Panc1 (cell line): ENCODE results near the gene TULP1. TPM values are rescaled to one million over a fixed set of nuclear protein-coding genes. Genes with fewer than 3 reads are reported as not detected.

ENCODE experiments used
- ATAC-seq: fragments of 200-7000 bp; cut with Tn5 transposase; 2 replicates; pipeline ENCODE4 v1.9.1; 2020; ENCODE audit warnings: mild to moderate bottlenecking, moderate library complexity
- BruUV-seq: library from RNA; stranded (reverse); fragments of 400-500 nt; replicated peaks from 2 replicates; lab custom pipeline; 2021; lab: Mats Ljungman, UMichigan
- CTCF ChIA-PET: fragments of 300-600 bp; sonication (Branson Sonifier 250); formaldehyde crosslinking; loops from one replicate; lab custom pipeline; 2022; ENCODE audit warnings: antibody characterized with exemption; lab: Charles Lee
- POLR2A ChIA-PET: fragments of 300-600 bp; sonication (Branson Sonifier 250); formaldehyde crosslinking; loops from one replicate; lab custom pipeline; 2022; ENCODE audit warnings: antibody characterized with exemption; lab: Charles Lee
- DNase-seq: peaks from one replicate; pipeline ENCODE4 v3.0.0-alpha.2; 2010; ENCODE audit warnings: low read depth, low spot score
- H3K27ac ChIP-seq: 2 replicates; pipeline ENCODE4 v1.5.1; 2011; ENCODE audit warnings: mild to moderate bottlenecking, low read length, inconsistent platforms
- H3K27me3 ChIP-seq: fragments of 200-500 bp; sonication (Bioruptor generic); 2 replicates; pipeline ENCODE4 v1.6.0; 2014; ENCODE audit warnings: low read length, inconsistent platforms; ENCODE audit not compliant: control insufficient read depth, insufficient read depth
- H3K36me3 ChIP-seq: fragments of 200-500 bp; sonication (Bioruptor generic); 2 replicates; pipeline ENCODE4 v1.5.1; 2014; ENCODE audit warnings: inconsistent platforms, mild to moderate bottlenecking, low read length, moderate library complexity; ENCODE audit not compliant: control insufficient read depth, insufficient read depth
- H3K4me1 ChIP-seq: 2 replicates; pipeline ENCODE4 v1.5.1; 2011; ENCODE audit warnings: inconsistent platforms, mild to moderate bottlenecking, low read length, moderate library complexity; ENCODE audit not compliant: control insufficient read depth, insufficient read depth
- H3K4me3 ChIP-seq, 2 experiments: 2 replicates each; pipeline ENCODE4 v1.5.1; 2011 to 2012; ENCODE audit warnings: low read depth in 2 of 2, low read length in 2 of 2, mild to moderate bottlenecking in 2 of 2, inconsistent platforms in 1 of 2, moderate library complexity in 1 of 2
- H3K9me3 ChIP-seq: fragments of 200-500 bp; sonication (Bioruptor generic); 2 replicates; pipeline ENCODE4 v1.5.1; 2014; ENCODE audit warnings: low read depth, mild to moderate bottlenecking, inconsistent platforms, low read length, moderate library complexity; ENCODE audit not compliant: control insufficient read depth, insufficient read depth
- CTCF ChIP-seq: fragments of 450-650 bp; IDR thresholded peaks from 2 replicates; pipeline ENCODE4 v1.5.1; 2017; ENCODE audit warnings: mild to moderate bottlenecking
- POLR2AphosphoS5 ChIP-seq: IDR thresholded peaks from 2 replicates; pipeline ENCODE4 v1.6.1; 2012; ENCODE audit warnings: mild to moderate bottlenecking, low read depth, low read length, moderate library complexity
- REST ChIP-seq, 2 experiments: IDR thresholded peaks; 2 replicates each; pipeline ENCODE4 v1.6.1; 2011 to 2012; ENCODE audit warnings: low read depth in 2 of 2, control low read depth in 1 of 2, low read length in 1 of 2, mild to moderate bottlenecking in 1 of 2, moderate library complexity in 1 of 2; ENCODE audit not compliant: insufficient read depth in 1 of 2
- SIN3A ChIP-seq: IDR thresholded peaks from 2 replicates; pipeline ENCODE4 v1.6.1; 2012; ENCODE audit warnings: low read depth, mild to moderate bottlenecking, low read length, moderate library complexity, borderline replicate concordance; ENCODE audit not compliant: insufficient read depth
- TCF7L2 ChIP-seq: IDR thresholded peaks from 2 replicates; pipeline ENCODE4 v1.6.1; 2011; ENCODE audit warnings: mild to moderate bottlenecking, low read depth, low read length, inconsistent platforms
- in situ Hi-C: cut with HindIII; loops from 2 replicates; pipeline ENCODE4 v1.10.0; 2016; ENCODE audit warnings: low sequenced_read_pairs, low pct_unique_long_range_greater_than_20kb
- intact Hi-C: fragments of 100-400 bp; cut with micrococcal nuclease; formaldehyde crosslinking; loops from one replicate; pipeline ENCODE4 v1.10.0; 2022; ENCODE audit not compliant: unreplicated experiment
- total RNA-seq: library from RNA; stranded (reverse); gene quantifications from one replicate; pipeline ENCODE4 v1.2.1, GENCODE V29; 2021; ENCODE audit not compliant: unreplicated experiment

Gene TULP1
- total RNA-seq, 1 experiment from 2014 or later: not detected

- TF ChIP-seq REST (IDR thresholded peaks at IDR 0.05; ENCODE audit: insufficient read depth in 1 of 2, low read depth in 2 of 2, low read length in 1 of 2): no peak
- TF ChIP-seq TCF7L2: no peak
- TF ChIP-seq SIN3A: no peak
- no peak for TF ChIP-seq CTCF
- TF ChIP-seq POLR2AphosphoS5: no peak; the same call in 1 of the 2 replicates
- no peak overlapping the region; the same call in 1 of the 2 replicates for H3K27ac ChIP-seq
- intact Hi-C loops: no loop called here
- no peaks in the 10 kb centered on the region for H3K9me3 ChIP-seq
- ChIA-PET POLR2A (interaction anchor here (0.6 kb wide), 2 partner anchors 32 to 913 kb away, joined by 3 to 5 read pairs; no protein-coding TSS in a partner anchor), CTCF (interaction anchor here (0.6 kb wide), 3 partner anchors 9 to 181 kb away, joined by 5 to 7 read pairs (median 5); no protein-coding TSS in a partner anchor)
- DNase-seq (no peak), ATAC-seq (peak; percentile 0; the same call in 1 of the 2 replicates)
- H3K4me3 ChIP-seq: no peak overlapping the region
- no peaks in the 10 kb centered on the region for H3K27me3 ChIP-seq
- H3K4me1 ChIP-seq: peaks cover 36% of the 10 kb centered on the region
- BruUV-seq: no TSS peak
- in situ Hi-C loops: no loop called here
- peaks cover 30% of the 10 kb centered on the region for H3K36me3 ChIP-seq
These were observed 39.4 kb downstream of the TULP1 start for GRCh38 chr6:35473075-35473849.

GRCh38 chr6:35471836-35472345 lies 40.8 kb downstream of the TULP1 start:
- no peak for TF ChIP-seq SIN3A
- TF ChIP-seq REST (IDR thresholded peaks at IDR 0.05; ENCODE audit: insufficient read depth in 1 of 2, low read depth in 2 of 2, low read length in 1 of 2): no peak
- TF ChIP-seq TCF7L2: no peak
- no peak for TF ChIP-seq POLR2AphosphoS5
- TF ChIP-seq CTCF: no peak
- DNase-seq (no peak), ATAC-seq (no peak)
- H3K27me3 ChIP-seq: no peaks in the 10 kb centered on the region
- in situ Hi-C loops (no loop called here), intact Hi-C loops (no loop called here)
- no peak overlapping the region for H3K4me3 ChIP-seq
- peaks cover 30% of the 10 kb centered on the region for H3K36me3 ChIP-seq
- CTCF ChIA-PET: interaction anchor here (0.5 to 0.6 kb wide), 3 partner anchors 51 to 167 kb away, joined by 4 to 6 read pairs (median 5); no protein-coding TSS in a partner anchor
- POLR2A ChIA-PET: interaction anchor here (0.6 kb wide), 3 partner anchors 10 to 930 kb away, joined by 3 to 4 read pairs (median 3); no protein-coding TSS in a partner anchor
- H3K9me3 ChIP-seq: no peaks in the 10 kb centered on the region
- BruUV-seq: no TSS peak
- H3K4me1 ChIP-seq: peaks cover 42% of the 10 kb centered on the region
- peak overlapping the region; percentile 5; the same call in 1 of the 2 replicates for H3K27ac ChIP-seq
